Natural killer cell (primary cell): Measurements from ENCODE around the gene RAP1B. TPM values are rescaled to one million over a fixed set of nuclear protein-coding genes. Genes with fewer than 3 reads are reported as not detected.

ENCODE experiments used
- ATAC-seq, 3 donors: fragments of 150-1000 bp in 2 of 3; fragments of 200-7000 bp in 1 of 3; cut with Tn5 transposase; 1 replicate in 1 of 3; 2 replicates in 2 of 3; pipeline ENCODE4 v1.10.0; 2021; ENCODE audit warnings: mild to moderate bottlenecking in 2 of 3, moderate library complexity in 2 of 3
- DNase-seq, 2 donors: peaks; one replicate each; pipeline versions ENCODE4 v3.0.0 to v3.0.0-alpha.2; 2013 to 2021; ENCODE audit warnings: mixed read lengths in 1 of 2
- H3K27ac ChIP-seq: one replicate; pipeline ENCODE4 v1.5.1; 2013; ENCODE audit warnings: mild to moderate bottlenecking, low read length
- H3K27me3 ChIP-seq: one replicate; pipeline ENCODE4 v1.6.1; 2013; ENCODE audit warnings: low read length; ENCODE audit not compliant: control insufficient read depth, insufficient read depth
- H3K36me3 ChIP-seq: one replicate; pipeline ENCODE4 v1.6.1; 2013; ENCODE audit warnings: low read length; ENCODE audit not compliant: control insufficient read depth, insufficient read depth
- H3K4me1 ChIP-seq: one replicate; pipeline ENCODE4 v1.6.1; 2013; ENCODE audit warnings: low read length; ENCODE audit not compliant: control insufficient read depth, insufficient read depth
- H3K4me3 ChIP-seq: one replicate; pipeline ENCODE4 v1.5.1; 2013; ENCODE audit warnings: low read length
- H3K9me3 ChIP-seq: one replicate; pipeline ENCODE4 v1.6.1; 2013; ENCODE audit warnings: low read length; ENCODE audit not compliant: control insufficient read depth, insufficient read depth
- H3K27ac Mint-ChIP-seq, 2 donors: one replicate each; pipeline ENCODE4 v1.8.0; 2022; ENCODE audit warnings: mild to moderate bottlenecking in 2 of 2, mixed read lengths in 2 of 2, moderate library complexity in 1 of 2
- H3K27me3 Mint-ChIP-seq, 2 donors: one replicate each; pipeline ENCODE4 v1.8.0; 2022; ENCODE audit warnings: low read depth in 2 of 2, mixed read lengths in 2 of 2
- H3K36me3 Mint-ChIP-seq: one replicate; pipeline ENCODE4 v1.8.0; 2022; ENCODE audit warnings: mixed read lengths
- H3K4me1 Mint-ChIP-seq, 2 donors: one replicate each; pipeline ENCODE4 v1.8.0; 2022; ENCODE audit warnings: mixed read lengths in 2 of 2
- H3K4me3 Mint-ChIP-seq: one replicate; pipeline ENCODE4 v1.8.0; 2022; ENCODE audit warnings: mild to moderate bottlenecking, moderate library complexity, mixed read lengths
- H3K9me3 Mint-ChIP-seq, 2 donors: one replicate each; pipeline ENCODE4 v1.8.0; 2022; ENCODE audit warnings: mixed read lengths in 2 of 2
- CTCF ChIP-seq: fragments of 200-600 bp; IDR thresholded peaks from one replicate; pipeline ENCODE4 v1.8.0; 2022; ENCODE audit warnings: antibody characterized with exemption
- WGBS: methylation state at CpG from one replicate; pipeline ENCODE4 v1.1.7; 2013; ENCODE audit warnings: missing lambda C conversion rate; ENCODE audit not compliant: insufficient coverage; 5-methylcytosine and 5-hydroxymethylcytosine counted together
- intact Hi-C: fragments of 100-400 bp; cut with micrococcal nuclease; formaldehyde crosslinking; loops from one replicate; pipeline ENCODE4 v1.14.2; 2022
- total RNA-seq, 4 donors: library from RNA; stranded (reverse); fragments of 120-200 nt in 1 of 4; gene quantifications; one replicate each; pipeline versions ENCODE4 v1.2.3 to v1.2.4, GENCODE V29; 2013 to 2022

Gene RAP1B
- 100 to 1,000 TPM; 517 to 664 (median 572) TPM for total RNA-seq
- total RNA-seq (2013): 621 TPM

GRCh38 chr12:68610370-68611093, at the start of gene RAP1B:
TSS of gene RAP1B (plus strand) at chr12:68610899. CDS start at chr12:68648725, 37,826 bp downstream.
- no peaks in the 10 kb centered on the region for H3K27me3 ChIP-seq
- Mint-ChIP-seq H3K4me3 (peak within 1 kb of the TSS; percentile 98), H3K27ac (peak within 1 kb of the TSS; percentile 84 to 95), H3K9me3 (no peaks in the 10 kb centered on the region), H3K27me3 (no peaks in the 10 kb centered on the region), H3K36me3 (peaks cover 17% of the 10 kb centered on the region), H3K4me1 (peaks cover 57 to 58% of the 10 kb centered on the region in 2 donors)
- no peak for TF ChIP-seq CTCF
- WGBS: 0% methylated on average over 84 of the region's 84 CpGs
- H3K4me3 ChIP-seq: peak within 1 kb of the TSS; percentile 100
- ATAC-seq: peak; percentile 76 to 94 (median 85)
- no peaks in the 10 kb centered on the region for H3K9me3 ChIP-seq
- peaks cover 14% of the 10 kb centered on the region for H3K36me3 ChIP-seq
- peak within 1 kb of the TSS; percentile 99 for H3K27ac ChIP-seq
- intact Hi-C loops: loop anchor here (5.0 kb wide), 4 partner anchors 37 to 158 kb away; partner anchors contain the start of gene NUP107
- peak; percentile 87 to 96 for DNase-seq
- H3K4me1 ChIP-seq: peaks cover 19% of the 10 kb centered on the region

DNA sequence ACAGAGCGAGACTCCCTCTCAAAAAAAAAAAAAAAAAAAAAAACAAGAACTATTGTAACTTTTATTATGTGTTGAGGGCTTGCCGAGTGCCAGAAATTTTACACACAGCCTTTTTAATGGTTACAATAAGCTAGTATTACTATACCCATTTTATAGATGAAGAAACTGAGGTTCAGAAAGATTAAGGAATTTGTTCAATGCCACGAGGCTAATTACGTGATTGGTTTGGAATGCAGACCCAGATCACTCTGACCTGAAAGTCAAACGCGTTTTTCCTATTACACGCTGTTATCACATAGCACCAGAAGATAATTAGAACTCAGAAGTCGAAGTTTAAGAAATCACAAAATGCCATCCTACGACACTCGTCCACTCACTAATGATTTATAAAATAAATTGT, 48.9 kb upstream of the RAP1B start:
- H3K27ac ChIP-seq: no peak overlapping the region
- no peak for TF ChIP-seq CTCF
- intact Hi-C loops: no loop called here
- H3K27me3 ChIP-seq: no peaks in the 10 kb centered on the region
- no peaks in the 10 kb centered on the region for H3K27me3 Mint-ChIP-seq
- H3K9me3 Mint-ChIP-seq: no peaks in the 10 kb centered on the region
- no peak overlapping the region for H3K4me3 ChIP-seq
- no peak overlapping the region for H3K4me3 Mint-ChIP-seq
- ATAC-seq (no peak), DNase-seq (no peak)
- H3K9me3 ChIP-seq: no peaks in the 10 kb centered on the region
- H3K27ac Mint-ChIP-seq: no peak overlapping the region
- H3K4me1 Mint-ChIP-seq: peaks cover 34 to 41% of the 10 kb centered on the region in 2 donors
- no peaks in the 10 kb centered on the region for H3K4me1 ChIP-seq
- H3K36me3 ChIP-seq: no peaks in the 10 kb centered on the region
- H3K36me3 Mint-ChIP-seq: no peaks in the 10 kb centered on the region
- WGBS: 90% methylated on average over 6 of the region's 10 CpGs

GRCh38 chr12:68564166-68564565, 46.5 kb upstream of the RAP1B start:
- Mint-ChIP-seq H3K4me1 (peaks cover 19 to 32% of the 10 kb centered on the region in 2 donors), H3K36me3 (no peaks in the 10 kb centered on the region), H3K9me3 (no peaks in the 10 kb centered on the region), H3K27ac (peak overlapping the region in 1 of 2 donors; percentile 13), H3K4me3 (no peak overlapping the region), H3K27me3 (no peaks in the 10 kb centered on the region)
- H3K27me3 ChIP-seq: no peaks in the 10 kb centered on the region
- TF ChIP-seq CTCF: no peak
- 53% methylated on average over 1 of the region's 1 CpG for WGBS
- H3K4me3 ChIP-seq: no peak overlapping the region
- no peak for DNase-seq
- H3K36me3 ChIP-seq: no peaks in the 10 kb centered on the region
- H3K9me3 ChIP-seq: no peaks in the 10 kb centered on the region
- no peak overlapping the region for H3K27ac ChIP-seq
- intact Hi-C loops: no loop called here
- H3K4me1 ChIP-seq: no peaks in the 10 kb centered on the region
- no peak for ATAC-seq
